Endothelial cell (in vitro differentiated cells): ENCODE measurements around the gene ATP2C2. TPM values are rescaled to one million over a fixed set of nuclear protein-coding genes. Genes with fewer than 3 reads are reported as not detected.

Experiments used
- DNase-seq: peaks from one replicate; pipeline ENCODE4 v3.0.0; 2021; ENCODE audit warnings: low spot score
- H3K27ac Mint-ChIP-seq: one replicate; pipeline ENCODE4 v1.8.0; 2021; ENCODE audit warnings: mixed read lengths, inconsistent platforms; ENCODE audit not compliant: unreplicated experiment
- H3K27me3 Mint-ChIP-seq: one replicate; pipeline ENCODE4 v1.8.0; 2021; ENCODE audit warnings: mild to moderate bottlenecking, moderate library complexity, mixed read lengths, inconsistent platforms; ENCODE audit not compliant: unreplicated experiment
- H3K36me3 Mint-ChIP-seq: one replicate; pipeline ENCODE4 v1.8.0; 2021; ENCODE audit warnings: mild to moderate bottlenecking, low read depth, mixed read lengths, inconsistent platforms; ENCODE audit not compliant: unreplicated experiment
- H3K4me1 Mint-ChIP-seq: one replicate; pipeline ENCODE4 v1.8.0; 2021; ENCODE audit warnings: mild to moderate bottlenecking, mixed read lengths, inconsistent platforms; ENCODE audit not compliant: unreplicated experiment
- H3K4me3 Mint-ChIP-seq: one replicate; pipeline ENCODE4 v1.8.0; 2021; ENCODE audit warnings: mild to moderate bottlenecking, mixed read lengths, inconsistent platforms; ENCODE audit not compliant: unreplicated experiment
- H3K9me3 Mint-ChIP-seq: one replicate; pipeline ENCODE4 v1.8.0; 2021; ENCODE audit warnings: mixed read lengths, inconsistent platforms; ENCODE audit not compliant: unreplicated experiment
- CTCF ChIP-seq: fragments of 200-600 bp; sonication (generic); IDR thresholded peaks from one replicate; pipeline ENCODE4 v1.5.0; 2021; ENCODE audit warnings: antibody characterized with exemption; ENCODE audit not compliant: unreplicated experiment
- total RNA-seq: library from RNA; stranded (reverse); fragmentation: NEBNext Ultra II Directional; extraction: Animal tissue kit (Norgen Biotek cat#: 25700); gene quantifications from one replicate; pipeline ENCODE4 v1.2.1, GENCODE V29; 2021; ENCODE audit not compliant: unreplicated experiment

Gene ATP2C2
- total RNA-seq, 1 donor from 2014 or later: 2.7 TPM

- Mint-ChIP-seq H3K4me3 (no peak overlapping the region), H3K36me3 (peaks cover 3% of the 10 kb centered on the region), H3K27me3 (no peaks in the 10 kb centered on the region), H3K27ac (no peak overlapping the region), H3K4me1 (no peaks in the 10 kb centered on the region), H3K9me3 (no peaks in the 10 kb centered on the region)
- DNase-seq: no peak
- no peak for TF ChIP-seq CTCF
These were observed 45.6 kb upstream of the ATP2C2 start for GRCh38 chr16:84322749-84323148.

- no peaks in the 10 kb centered on the region for H3K9me3 Mint-ChIP-seq
- no peak for DNase-seq
- H3K4me1 Mint-ChIP-seq: no peaks in the 10 kb centered on the region
- TF ChIP-seq CTCF: no peak
- H3K27ac Mint-ChIP-seq: no peak overlapping the region
- no peaks in the 10 kb centered on the region for H3K27me3 Mint-ChIP-seq
- H3K36me3 Mint-ChIP-seq: peaks cover 3% of the 10 kb centered on the region
- no peak overlapping the region for H3K4me3 Mint-ChIP-seq
These were observed 44.7 kb upstream of the ATP2C2 start for GRCh38 chr16:84323606-84324005.

GRCh38 chr16:84324434-84325262, 43.7 kb upstream of the ATP2C2 start:
- Mint-ChIP-seq H3K27me3 (peaks cover under 1% of the 10 kb centered on the region), H3K36me3 (peaks cover 2% of the 10 kb centered on the region), H3K4me1 (no peaks in the 10 kb centered on the region), H3K4me3 (no peak overlapping the region), H3K9me3 (no peaks in the 10 kb centered on the region), H3K27ac (no peak overlapping the region)
- no peak for DNase-seq
- TF ChIP-seq CTCF: no peak

GRCh38 chr16:84326545-84326944, 41.8 kb upstream of the ATP2C2 start:
- no peak for TF ChIP-seq CTCF
- no peak for DNase-seq
- H3K4me3 Mint-ChIP-seq: no peak overlapping the region
- H3K4me1 Mint-ChIP-seq: no peaks in the 10 kb centered on the region
- H3K27ac Mint-ChIP-seq: no peak overlapping the region
- H3K27me3 Mint-ChIP-seq: peaks cover 3% of the 10 kb centered on the region
- no peaks in the 10 kb centered on the region for H3K36me3 Mint-ChIP-seq
- H3K9me3 Mint-ChIP-seq: no peaks in the 10 kb centered on the region

- H3K36me3 Mint-ChIP-seq: no peaks in the 10 kb centered on the region
- H3K4me3 Mint-ChIP-seq: no peak overlapping the region
- TF ChIP-seq CTCF: no peak
- H3K9me3 Mint-ChIP-seq: no peaks in the 10 kb centered on the region
- no peaks in the 10 kb centered on the region for H3K4me1 Mint-ChIP-seq
- DNase-seq: no peak
- no peak overlapping the region for H3K27ac Mint-ChIP-seq
- H3K27me3 Mint-ChIP-seq: peaks cover 5% of the 10 kb centered on the region
These were observed 40.3 kb upstream of the ATP2C2 start for GRCh38 chr16:84327926-84328505.
